GM12872 (cell line): Measurements from ENCODE around the gene ROS1.

Experiments
- TF ChIP-seq, protein P1 (sequence below): IDR thresholded peaks from 3 replicates; pipeline ENCODE4 v1.5.1; 2011; ENCODE audit warnings: low read depth, mild to moderate bottlenecking, low read length, moderate library complexity; ENCODE audit not compliant: insufficient read depth

Gene ROS1

GRCh38 chr6:117276778-117277316 lies 148.9 kb downstream of the ROS1 start:
- TF ChIP-seq, protein P1, sequence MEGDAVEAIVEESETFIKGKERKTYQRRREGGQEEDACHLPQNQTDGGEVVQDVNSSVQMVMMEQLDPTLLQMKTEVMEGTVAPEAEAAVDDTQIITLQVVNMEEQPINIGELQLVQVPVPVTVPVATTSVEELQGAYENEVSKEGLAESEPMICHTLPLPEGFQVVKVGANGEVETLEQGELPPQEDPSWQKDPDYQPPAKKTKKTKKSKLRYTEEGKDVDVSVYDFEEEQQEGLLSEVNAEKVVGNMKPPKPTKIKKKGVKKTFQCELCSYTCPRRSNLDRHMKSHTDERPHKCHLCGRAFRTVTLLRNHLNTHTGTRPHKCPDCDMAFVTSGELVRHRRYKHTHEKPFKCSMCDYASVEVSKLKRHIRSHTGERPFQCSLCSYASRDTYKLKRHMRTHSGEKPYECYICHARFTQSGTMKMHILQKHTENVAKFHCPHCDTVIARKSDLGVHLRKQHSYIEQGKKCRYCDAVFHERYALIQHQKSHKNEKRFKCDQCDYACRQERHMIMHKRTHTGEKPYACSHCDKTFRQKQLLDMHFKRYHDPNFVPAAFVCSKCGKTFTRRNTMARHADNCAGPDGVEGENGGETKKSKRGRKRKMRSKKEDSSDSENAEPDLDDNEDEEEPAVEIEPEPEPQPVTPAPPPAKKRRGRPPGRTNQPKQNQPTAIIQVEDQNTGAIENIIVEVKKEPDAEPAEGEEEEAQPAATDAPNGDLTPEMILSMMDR: no peak

- TF ChIP-seq, protein P1: no peak
Measured at GRCh38 chr6:117275711-117276110, 150.0 kb downstream of the ROS1 start.

DNA sequence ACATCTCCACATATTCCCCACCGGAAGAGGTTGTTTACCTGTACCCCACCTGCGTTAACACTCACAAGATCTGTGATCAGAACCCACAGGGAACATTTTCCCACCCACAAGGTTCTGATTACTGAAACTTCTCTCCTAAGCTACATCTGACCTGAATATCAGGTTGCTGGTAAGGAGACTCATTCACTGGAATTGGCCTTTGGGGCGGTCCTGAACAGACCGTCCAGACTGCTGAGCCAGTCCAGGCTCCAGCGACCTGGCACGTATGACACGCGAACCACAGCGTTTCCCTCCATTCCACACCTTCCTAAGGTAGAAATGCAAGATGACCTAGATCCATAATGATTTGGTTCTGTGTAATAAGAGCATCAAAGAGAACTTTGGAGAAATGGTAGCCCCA lies 150.5 kb downstream of the ROS1 start:
- TF ChIP-seq, protein P1: no peak

- TF ChIP-seq, protein P1: no peak
Measured at GRCh38 chr6:117272891-117273290, 152.9 kb downstream of the ROS1 start.

DNA sequence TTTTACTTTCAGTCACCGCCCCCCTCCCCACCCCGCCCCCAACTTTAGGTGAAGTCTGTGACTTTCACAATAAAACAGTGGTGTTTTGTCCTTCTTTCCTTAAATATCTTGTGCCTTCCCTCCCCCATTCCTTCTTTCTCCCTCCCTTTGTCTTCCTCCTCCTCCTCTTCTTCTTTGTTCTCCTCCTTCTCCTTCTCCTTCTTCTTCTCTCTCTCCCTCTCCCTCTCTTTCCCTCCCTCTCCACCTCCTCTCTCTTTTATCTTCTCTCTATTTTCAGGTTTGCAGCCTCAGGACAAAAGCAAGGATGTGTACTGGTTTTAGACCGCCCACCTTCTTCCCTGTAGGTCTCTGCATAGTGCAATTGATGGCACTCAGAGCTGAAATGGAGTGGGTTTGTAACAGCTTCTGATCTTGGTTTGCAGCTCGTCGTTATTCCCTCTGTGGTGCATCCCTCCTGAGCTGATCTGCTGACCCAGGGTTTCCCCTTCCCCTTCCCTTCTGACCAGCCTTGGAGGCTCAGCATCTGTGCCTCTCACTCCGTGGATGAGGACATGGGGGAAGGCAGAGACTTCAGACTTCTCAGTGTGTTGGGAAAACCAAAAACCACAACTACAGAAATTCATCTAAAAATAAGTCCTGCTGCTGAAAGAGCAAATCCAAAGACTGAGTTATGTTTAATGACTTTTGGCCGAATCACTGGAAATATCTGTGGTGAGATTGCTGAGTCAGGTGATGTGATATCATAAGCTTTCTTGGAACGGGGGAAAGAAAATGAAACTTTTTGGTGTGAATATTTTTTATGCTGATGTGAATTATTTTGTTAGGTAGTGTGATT lies 153.5 kb downstream of the ROS1 start:
- TF ChIP-seq, protein P1: no peak

DNA sequence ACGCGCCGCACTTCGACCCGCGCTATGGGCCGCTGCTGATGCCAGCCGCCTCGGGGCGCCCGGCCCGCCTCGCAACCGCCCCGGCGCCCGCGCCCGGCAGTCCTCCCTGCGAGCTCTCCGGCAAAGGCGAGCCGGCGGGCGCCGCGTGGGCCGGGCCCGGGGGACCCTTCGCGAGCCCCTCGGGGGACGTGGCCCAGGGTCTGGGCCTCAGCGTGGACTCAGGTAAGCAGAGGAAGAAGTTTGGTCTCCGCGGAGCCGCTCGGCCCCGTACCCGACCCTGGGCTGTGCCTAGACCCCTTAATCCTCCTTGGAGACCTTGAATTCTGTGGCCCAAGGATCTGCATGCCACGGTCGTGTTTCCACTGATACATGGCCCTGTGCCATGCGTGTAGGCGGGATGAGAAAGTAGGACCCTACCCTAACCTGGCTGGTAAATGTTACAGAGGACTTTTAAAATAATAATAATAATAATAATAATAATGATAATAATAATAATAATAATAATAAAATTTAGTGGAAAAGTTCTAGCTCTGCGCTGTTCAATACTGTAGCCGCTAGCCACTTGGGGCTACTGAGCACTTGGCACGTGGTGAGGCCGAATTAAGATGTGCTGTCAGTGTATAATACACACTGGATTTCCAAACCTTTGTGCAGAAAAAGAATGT lies 154.8 kb downstream of the ROS1 start:
- TF ChIP-seq, protein P1: no peak

DNA sequence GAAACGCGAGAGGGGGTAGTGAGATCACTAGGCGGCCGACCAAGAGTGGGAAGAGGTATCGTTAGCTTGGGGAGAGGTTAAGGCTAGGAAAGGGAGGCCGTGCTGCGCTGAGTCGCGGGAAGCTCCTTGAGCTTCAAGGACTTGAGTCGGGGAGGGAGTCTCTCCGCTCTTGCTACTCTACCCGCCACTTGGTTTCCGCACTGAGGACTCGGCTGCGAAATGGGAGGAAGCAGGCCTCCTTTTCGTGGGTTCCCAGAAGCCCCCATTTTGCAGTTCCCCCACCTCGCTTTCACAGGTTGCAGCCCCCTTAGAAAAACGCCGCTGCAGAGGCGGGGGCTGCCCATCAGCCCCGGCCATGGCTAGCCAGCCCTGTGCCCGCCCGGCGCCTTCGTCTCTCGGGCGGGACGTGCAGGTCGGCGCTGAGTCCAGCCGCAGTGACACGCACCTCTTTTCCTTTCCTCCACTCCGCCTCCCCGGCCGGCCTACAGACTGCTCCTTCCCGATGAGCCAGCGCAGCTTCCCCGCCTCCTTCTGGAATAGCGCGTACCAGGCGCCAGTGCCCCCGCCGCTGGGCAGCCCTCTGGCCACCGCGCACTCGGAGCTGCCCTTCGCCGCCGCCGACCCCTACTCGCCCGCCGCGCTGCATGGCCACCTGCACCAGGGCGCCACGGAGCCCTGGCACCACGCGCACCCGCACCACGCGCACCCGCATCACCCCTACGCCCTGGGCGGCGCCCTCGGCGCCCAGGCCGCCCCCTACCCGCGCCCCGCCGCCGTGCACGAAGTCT lies 155.5 kb downstream of the ROS1 start:
- TF ChIP-seq, protein P1: no peak
